Germinal center (tissue), 1 donor: Measurements from ENCODE around the gene CAMTA1.

Experiments
- DNase-seq: peaks from one replicate; pipeline ENCODE4 v3.0.0; 2012; ENCODE audit warnings: mixed read lengths, low spot score

The CAMTA1 gene

DNA sequence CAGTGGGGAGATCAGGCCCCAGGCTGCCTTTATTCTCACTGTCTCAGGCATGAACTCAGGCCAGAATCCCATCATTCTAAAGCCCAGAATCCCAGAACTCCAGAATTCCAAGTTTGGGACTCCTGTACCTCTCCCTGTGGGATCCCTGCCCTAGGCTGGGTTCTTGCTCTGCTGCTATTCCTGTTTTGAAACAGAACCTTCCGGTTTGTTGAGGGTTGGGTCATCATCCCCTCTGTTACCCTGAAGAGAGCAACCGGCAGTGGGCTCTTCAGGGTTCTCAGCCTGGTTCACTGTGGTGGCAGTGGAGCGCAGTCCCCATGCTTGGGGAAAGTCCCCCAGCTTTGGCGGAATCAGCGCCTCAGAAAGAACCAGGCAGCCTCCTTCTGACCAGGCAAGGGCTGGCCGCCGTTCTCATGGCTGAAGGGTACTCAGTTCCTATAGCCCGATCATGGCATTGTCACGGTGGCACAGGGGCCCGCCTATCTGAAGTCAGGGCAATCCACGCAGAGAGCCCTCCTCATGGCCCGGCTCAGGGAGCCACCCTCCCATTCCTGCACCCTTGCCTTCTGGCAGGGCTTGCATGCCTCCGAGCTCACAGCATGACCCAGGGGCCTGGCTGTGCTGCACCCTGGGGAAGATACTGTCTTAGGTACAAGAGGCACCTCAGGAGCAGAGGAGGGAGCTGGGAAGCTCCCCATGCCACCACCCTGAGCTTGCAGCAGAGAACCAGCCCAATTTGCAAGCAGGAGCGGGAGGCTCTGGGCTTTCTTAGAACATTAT is 650.2 kb downstream of the CAMTA1 start:
- DNase-seq = no peak

DNA sequence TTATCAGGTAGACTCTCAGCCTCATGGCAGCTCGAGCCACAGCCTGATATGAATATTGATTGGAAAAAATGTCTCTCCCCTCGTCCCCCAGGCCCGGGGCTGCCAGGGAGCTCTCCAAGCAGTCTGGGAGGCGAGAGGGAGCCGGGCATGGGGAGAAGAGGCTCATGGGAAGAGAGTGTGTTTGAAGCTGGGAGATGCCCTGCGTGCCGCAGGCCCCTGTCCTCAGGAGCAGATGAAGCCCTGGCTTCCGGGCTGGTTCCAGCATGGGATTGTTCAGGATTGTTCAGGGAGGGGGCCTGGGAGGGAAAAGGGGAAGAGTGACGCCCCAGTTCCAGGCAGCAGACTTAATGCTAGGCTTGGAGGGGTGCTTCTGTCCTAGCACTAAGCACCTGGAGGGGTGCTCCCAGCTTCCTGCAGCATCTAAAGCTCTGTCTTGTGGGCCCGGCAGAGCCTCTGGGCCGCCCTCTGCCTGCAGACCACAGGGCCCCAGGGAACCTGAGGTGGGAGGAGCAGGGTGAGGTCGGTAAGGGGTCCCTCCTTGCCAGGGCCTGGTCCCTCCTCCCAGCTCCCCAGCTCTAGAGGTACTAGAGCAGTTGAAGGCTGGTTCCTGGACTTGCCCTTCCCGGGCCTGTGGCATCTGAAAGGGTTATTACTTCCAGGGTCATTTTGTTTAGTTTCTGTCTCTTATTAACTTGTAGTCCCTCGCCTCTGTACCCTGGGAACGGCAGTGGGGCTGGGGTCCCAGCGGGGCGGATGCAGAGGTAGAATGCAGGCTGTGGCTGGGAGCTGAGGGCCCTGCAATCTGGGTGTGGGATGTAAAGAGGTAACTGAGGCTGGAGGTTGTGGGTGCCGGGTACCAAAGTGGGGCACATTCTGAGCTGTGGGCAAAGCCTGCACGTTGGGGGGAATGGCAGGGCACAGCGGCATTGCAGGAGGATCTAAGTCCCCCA is 651.1 kb downstream of the CAMTA1 start:
- DNase-seq = no peak

DNA sequence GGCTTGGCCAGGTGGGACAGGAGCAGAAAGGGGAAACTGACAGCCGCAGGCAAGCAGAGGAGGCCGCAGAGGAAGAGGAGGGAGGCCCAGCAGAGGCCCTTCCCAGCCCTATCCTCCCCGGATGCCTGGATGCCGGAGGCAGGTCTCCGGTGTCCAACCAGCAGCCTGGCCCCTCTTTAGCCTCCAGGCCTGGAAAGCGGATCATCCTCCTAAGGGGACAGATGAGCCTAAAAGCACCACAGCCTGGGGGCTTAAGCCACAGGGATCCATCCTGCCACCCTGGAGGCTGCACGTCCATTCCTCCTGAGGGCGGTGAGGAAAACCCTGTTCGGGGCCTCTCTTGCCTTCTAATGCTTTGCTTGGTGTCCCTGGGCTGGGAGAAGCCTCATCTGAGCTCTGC is 651.8 kb downstream of the CAMTA1 start:
- DNase-seq = no peak

DNA sequence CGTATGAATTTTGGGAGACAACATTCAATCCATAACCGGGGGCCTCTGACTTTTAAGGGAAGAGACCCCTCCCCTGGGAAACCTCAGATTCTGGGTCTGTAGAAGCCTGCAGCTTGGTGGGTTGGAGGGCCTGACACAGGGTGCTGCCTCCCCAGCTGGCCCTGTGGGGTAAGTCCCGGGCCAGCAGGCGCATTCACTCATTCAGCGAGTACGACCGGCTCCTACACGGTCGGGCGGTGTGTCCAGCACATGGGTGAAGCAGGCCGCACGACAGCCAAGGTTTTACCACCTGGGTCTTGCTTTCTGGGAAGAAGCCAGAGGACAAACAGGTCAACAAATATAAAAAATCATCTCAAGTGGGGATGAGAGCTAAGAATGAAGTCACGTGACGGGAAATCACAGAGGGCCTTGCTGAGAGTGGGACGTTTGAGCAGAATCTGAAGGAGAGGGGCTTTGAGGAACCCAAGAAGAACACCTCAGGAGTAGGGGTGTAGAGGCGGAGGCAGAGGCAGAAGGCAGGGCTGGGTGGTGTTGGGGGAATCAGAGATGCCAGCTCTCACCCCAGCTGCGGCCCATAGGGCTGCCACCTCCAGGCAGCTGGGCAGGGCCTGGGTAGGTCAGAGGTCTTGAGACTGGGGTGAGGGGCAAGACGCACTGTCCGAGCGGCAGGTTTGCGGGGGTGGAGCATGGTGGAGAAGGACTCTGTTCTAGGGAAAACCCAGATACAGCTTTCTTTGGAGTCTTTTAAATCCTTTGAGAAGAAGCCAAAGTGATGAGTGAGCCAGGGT is 652.5 kb downstream of the CAMTA1 start:
- no peak for DNase-seq

DNA sequence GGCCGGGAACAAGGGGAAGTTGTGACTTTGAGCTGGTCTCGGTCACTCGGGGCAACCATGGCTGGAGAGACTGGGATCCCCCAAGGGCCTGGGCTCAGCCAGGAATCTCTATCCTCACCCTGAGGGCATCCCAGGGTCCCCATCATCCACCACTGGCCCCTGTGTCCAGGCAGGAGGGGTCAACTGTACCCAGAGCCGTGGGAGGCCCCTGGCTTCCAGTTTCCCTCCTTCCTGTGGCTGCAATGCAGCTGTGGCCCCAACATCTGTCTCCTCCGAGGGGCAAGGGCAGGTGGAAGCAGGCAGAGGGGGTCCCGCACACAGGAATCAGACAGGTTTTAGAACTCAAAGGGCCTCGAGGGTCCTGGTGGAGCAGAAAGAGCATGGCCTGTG is 653.1 kb downstream of the CAMTA1 start:
- no peak for DNase-seq

DNA sequence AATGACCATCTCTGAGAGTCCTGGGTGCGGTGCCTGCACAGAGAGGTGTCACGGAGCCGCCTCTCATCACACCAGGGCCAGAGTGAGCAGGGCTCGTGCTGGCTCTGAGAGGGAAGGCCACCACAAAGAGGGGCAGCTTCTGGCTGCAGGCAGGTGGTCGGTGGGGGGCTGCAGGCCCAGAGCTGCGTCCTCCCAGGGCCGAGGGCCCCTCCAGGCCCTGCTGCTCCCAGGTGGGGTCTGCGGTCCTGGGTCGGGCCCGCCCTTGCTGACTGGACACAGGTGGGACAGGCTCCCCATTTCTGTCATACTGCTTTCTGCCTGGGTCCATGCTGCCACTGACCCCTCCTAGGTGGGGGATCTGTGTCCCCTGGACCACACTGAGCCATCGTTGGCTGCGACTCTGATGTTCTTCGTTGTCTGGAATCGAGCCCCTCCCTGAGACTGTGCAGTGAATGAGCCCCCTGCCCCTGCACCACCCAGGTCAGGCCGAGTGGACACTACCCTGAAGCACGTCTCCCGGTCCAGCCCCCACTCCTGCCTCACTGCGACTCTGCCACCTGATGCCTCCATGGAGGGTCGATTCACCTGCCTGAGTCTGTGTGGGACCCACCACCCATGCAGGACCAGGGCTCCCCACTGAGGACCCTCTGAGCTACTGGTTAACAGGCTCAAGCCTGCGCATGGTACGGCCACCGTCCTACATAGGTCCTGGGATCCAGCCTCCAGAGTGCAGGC is 653.8 kb downstream of the CAMTA1 start:
- no peak for DNase-seq

DNA sequence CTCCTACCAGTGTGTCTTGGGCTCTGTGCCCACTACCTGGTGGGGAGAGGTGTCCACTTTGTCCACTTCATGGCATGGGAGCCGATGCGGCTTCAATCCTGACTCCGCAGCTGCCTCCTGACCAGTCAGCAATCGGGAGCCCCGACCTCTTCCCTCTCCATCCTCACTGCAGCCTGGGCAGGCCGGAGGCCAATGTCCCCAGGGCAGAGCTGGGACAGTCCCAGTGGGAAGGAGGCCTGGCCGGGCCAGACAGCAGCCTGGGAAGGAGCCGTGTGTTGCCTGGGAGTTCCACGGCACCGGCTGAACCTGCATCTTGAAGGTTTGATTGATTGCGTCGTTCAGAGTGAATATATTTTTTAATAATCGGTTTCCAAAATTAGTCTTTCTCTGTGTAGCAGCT is 654.9 kb downstream of the CAMTA1 start:
- no peak for DNase-seq

DNA sequence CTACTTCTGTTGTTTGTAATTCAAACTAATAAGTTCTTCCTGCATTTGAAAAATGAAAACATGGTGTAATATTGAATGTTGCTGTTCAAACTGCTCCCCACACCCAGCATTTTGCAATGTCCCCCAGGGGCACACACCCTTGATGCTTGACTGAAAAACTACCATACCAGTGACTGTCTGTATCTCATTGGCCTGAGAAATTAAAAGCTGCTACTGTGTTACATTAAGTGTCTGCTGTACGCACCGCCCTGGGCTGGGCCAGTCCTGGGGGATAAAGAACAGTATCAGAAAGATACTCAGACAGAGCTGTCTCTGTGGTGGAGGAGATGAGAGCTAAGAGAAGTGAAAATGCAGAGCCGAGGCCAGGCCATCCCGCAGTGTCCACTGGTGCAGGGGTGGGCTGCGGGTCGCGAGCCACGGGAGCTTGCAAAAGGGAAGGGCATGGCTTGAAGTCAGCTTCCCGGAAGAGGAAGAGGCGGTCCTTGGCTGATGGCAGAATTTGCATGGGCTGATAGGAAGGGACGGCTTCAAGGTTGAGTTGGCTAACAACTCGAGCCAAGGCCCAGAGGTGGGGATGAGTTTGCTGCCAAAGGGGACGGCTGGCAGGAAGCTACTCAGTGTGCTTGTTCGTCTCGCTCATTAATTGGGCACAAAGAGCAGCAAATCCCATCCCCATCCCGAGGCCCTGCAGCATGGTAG is 656.0 kb downstream of the CAMTA1 start:
- no peak for DNase-seq

DNA sequence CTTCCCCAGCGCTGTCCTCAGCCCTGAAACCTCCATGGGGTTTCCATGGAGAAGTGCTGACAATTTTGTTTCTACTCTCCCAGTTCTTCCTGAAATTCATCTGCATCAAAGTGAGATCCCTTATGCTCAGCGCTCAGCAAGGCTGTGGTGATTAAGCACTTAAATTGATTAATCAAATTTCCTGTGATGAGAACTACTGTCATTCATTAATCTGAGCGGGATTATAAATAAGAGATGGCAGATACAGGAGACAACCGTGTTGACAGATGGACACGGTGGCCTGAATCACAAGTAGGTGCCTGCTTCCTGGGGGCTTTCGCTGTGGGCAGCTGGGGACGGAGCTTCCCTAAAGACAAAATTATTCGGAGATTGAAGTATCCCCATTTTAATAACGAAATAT is 656.8 kb downstream of the CAMTA1 start:
- DNase-seq = no peak

DNA sequence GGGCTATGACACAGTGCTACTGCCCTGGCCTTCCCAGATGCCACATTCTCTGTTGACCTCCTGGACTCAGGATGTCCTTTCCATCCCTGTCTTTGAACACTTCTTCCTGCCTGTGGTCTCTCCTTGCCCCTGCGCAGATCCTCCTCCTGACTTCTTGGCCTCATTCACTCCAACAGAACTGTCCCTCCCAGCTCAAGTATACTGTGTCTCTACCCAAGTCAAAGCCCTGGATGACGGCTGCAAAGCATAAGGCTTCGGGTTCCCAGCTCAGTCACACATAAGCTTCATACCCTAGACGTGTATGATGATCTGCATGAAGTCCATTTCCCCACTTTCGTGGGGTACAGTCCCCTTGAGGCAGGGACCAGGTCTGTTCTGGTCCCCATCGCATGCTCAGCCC is 657.7 kb downstream of the CAMTA1 start:
- no peak for DNase-seq

DNA sequence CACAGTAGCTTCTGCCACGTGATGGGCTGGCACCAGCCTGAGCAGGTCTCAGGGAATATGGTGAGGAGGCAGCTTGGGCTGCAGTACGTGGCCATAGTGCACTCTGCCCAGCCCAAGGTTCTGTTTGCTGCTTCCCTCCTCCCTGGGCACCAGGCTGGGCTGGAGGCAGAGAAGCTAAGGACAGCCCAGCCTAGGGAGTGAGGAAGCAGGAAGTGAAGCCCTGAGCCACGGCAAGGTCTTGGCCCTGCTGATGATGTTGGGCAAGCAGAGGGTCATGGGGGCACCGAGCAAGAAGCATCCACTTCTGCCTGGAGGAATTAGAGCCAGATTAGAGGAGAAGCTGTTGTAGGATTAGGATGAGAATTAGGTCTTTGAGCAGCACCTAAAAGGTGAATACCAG is 659.1 kb downstream of the CAMTA1 start:
- no peak for DNase-seq

DNA sequence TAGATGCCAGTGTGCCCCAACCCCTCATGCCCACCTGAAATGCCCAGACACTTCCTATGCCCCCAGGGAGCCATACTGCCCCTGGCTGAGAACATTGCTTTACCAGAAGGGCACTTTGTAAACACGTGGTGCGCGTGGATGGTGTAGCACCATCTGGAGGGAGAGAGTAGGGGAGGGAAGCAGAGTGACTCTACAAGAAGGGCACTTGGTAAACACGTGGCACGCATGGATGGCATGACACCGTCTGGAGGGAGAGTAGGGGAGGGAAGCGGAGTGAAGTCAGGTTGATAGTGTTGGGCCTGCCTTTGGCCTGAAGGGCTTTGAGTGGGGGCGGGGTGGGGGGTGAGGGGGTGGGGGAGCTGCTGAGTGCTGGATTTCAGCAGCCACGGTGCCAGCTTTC is 661.8 kb downstream of the CAMTA1 start:
- no peak for DNase-seq

DNA sequence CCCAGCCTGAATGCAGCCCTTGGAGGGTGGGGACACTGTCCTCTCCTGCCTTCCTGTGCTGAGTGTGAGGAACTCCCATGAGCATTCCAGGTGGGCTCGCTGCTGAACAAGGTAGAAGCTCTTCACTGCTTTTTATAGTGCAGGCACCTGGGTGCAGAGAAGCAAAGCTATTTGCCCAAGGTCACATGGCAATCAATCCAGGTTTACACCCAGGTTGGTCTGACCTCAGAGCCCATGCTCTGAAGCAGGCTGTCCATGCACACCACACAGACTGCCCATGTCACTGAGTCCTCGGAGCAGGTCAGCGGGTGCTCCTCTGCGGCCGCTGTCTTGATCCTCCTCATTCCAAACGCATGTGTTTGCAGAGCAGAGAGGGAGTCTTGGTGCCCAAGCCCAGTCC is 662.5 kb downstream of the CAMTA1 start:
- no peak for DNase-seq

DNA sequence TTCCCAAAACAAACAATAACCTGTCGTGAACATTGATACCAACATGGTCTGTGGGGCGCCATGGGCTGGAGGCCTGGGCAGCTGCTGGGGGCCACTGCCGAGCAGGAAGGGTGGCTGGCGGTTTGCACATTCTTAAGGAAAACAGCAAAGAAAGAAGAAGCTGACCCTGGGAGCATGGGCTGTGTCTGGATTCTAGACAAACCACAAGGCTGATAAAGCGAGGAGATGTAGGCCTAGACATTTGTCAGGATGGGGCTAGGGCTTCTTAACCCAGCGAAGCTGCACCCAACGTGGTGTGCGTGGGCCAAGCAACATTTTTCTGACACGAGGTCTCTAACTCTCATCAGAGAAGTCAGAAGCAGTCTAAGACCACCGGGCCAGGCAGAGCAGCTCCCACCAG is 663.7 kb downstream of the CAMTA1 start:
- no peak for DNase-seq

DNA sequence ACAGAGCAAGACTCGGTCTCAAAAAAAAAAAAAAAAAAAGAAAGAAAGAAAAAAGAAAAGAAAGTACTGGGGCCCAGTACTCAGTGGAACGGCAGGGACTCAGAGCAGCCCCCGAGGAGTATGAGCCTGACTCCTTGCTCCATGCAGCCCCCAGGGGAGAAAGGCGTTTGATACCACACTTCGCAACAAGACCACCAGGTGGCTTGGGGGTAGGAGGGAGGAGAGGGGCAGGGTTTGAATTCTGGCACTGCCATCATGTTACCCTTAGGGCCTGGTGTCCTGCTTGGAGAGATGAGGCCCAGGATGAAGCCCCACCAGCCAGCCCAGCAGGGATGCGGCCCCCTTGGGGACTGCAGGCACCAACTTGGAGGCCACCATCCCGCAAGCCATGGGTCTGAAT is 664.5 kb downstream of the CAMTA1 start:
- no peak for DNase-seq

DNA sequence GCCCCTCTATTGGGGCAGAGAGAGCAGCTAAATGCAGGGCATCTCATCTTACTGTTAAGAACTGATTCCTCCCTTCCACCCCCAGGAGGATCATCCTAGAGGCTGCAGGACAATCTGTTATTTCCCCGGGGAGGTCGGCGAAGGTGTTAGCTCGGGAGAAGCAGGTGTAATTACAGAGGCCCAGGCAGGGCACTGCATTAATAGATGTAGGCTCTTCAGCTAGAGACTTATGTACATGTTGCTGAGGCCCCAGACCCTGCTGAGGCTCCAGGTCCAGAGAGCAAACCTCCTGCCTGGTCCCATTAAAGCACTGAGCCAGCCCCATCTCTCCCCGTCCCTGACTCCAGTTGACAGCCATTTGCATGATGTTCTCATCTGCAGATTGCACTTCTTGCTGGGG is 665.6 kb downstream of the CAMTA1 start:
- no peak for DNase-seq

DNA sequence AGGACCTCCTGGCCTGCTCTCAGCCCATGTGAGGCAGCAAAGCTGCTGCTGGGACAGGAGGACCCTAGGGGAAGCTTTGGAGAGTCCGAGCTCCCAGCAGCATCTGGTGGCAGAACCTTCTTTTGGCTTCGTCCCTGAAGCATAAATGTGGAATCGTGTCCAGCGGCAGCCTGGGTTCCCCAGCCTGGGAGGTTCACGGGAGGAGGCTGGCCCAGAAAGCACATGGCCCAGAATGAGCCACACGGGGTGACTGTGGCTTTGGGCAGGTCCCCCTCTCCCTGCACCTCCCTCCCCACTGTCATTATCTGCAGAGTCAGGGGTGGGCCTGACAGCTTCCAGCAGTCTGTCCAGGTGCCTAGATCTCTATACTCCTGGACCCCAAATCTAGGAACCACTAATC is 667.8 kb downstream of the CAMTA1 start:
- DNase-seq = no peak

DNA sequence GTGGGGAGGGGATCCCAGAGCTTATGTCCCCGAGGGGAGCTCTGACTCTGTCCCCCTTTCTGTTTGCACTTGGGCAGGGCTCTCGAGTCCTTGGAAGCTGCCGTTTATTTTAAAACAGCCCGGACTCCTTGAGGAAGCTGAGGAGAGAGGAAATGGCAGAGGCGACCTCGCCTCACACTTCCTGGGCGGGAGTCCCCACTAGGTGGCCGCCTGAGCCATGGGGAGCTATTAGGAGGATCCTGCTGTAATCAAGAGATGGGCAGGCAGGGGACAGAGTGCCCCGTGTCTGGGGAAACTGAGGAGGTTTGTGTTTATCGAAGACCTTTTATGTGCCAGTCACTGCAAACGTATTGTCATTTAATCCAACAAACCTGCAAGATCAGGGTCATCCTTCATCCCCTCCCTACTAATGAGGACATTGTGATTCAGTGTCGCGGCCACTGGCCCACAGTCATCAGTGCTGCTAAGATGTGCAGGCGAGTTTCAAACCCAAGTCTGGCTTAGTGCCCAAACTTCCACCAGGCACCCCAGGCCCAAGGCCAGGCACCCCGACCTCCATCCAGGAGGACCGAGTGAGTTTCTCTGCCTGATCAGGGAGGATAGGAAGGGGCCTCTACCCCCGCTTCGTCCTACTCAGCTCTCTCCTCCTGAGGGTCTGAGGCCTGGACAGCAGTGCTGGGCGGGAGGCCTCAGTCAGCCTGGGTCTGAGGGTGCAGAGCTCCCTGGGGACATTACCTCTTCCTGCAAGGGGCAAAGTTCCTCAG is 669.0 kb downstream of the CAMTA1 start:
- no peak for DNase-seq

DNA sequence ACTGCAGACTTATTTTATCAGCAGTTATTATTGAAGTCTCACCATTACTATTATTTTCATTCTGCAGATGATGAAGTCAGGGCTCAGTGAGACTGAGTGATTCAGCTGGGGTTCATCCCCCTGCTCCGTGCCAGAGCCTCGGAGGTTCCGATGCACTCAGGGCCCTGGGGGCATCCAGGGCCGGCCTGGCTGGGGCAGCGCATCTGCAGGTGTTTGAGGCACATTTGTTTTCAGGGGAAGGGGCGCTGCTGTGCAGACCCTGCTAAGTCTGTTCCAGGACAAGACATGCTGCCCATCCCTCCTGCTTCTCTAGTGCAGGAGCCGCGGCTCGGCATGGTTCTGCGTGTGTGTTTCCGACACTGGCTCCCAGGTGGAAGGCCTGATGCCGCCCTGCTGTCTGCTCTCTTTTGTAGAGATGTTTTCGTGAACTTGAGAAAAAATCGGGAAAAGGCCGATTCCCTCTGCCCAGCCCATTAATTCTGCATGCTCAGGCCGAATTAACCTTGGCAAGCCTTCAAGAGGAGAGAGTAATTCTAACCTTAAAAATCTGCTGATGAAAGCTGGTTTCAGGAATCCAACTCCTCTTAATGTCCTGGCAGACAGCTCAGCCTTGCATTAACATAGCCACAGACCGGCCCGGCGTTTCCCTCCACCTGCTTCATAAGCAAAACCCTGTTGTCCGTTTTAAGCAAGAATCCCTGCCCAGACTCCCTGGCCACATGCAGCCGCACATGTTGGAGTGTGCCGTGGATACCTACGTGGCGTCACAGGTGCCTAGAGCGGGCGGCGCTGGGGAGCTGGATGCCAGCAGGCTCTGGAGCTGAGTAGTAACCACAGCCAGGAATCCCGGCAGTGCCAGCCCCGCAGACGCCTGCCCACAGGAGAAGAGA is 669.9 kb downstream of the CAMTA1 start:
- no peak for DNase-seq
